GM15510 (cell line): ENCODE measurements around the gene MUC7.

Experiments used
- POLR2A ChIP-seq: IDR thresholded peaks from 3 replicates; pipeline ENCODE4 v1.6.1; 2011; ENCODE audit warnings: borderline replicate concordance; ENCODE audit not compliant: insufficient read length; ENCODE audit errors: extremely low read depth

MUC7 gene

GRCh38 chr4:70518716-70519115, 46.7 kb downstream of the MUC7 start:
- no peak for TF ChIP-seq POLR2A

- TF ChIP-seq POLR2A: no peak
Observed at GRCh38 chr4:70522626-70523025, 50.6 kb downstream of the MUC7 start.

GRCh38 chr4:70530997-70531396, 59.0 kb downstream of the MUC7 start:
- TF ChIP-seq POLR2A: no peak

DNA sequence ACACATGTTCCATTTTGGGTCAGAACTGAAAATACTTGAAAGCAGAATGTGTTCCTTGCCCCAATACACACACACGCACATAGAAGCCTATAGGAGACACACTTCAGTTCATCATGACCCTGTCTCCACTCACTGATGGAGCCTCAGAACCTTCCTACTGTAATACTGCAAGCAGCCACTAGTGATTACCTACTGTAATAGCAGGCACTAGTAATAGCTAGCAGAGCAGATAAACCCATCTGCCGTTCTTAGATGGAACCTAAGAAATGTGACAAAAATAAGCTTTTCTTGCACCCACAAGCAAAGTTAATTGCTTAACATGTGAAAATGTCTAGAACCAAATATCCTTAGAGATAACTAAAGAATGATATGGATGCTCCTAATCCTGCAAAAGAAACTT, 60.0 kb downstream of the MUC7 start:
- no peak for TF ChIP-seq POLR2A
